SK-N-MC (cell line): Measurements from ENCODE around the gene DGKD.

Experiments
- EZH2 ChIP-seq: fragments of 200-600 bp; sonication (generic); IDR thresholded peaks from one replicate; pipeline ENCODE4 v1.6.1; 2017; ENCODE audit warnings: antibody characterized with exemption
- POLR2AphosphoS5 ChIP-seq: IDR thresholded peaks from 2 replicates; pipeline ENCODE4 v1.6.1; 2012; ENCODE audit warnings: mild to moderate bottlenecking, low read depth, low read length, borderline replicate concordance

GRCh38 chr2:233379441-233379840 lies 25.1 kb downstream of the DGKD start:
- TF ChIP-seq POLR2AphosphoS5 (no peak), EZH2 (no peak)
